PC-3 (cell line): ENCODE measurements around the gene NSF.
"Not testable (repeated sequence)": the region's sequence is repeated elsewhere in the genome, so short reads cannot be mapped to it uniquely, and the experiment has no call there.

ENCODE experiments used
- CTCF ChIP-seq: fragments of 300-600 bp; sonication (generic); conservative IDR thresholded peaks from 2 replicates; pipeline ENCODE4 v1.5.1; 2017; ENCODE audit warnings: antibody characterized with exemption, low read depth, mild to moderate bottlenecking, low read length
- EZH2 ChIP-seq: fragments of 300-600 bp; sonication (generic); IDR thresholded peaks from one replicate; pipeline ENCODE4 v1.6.1; 2017; ENCODE audit warnings: antibody characterized with exemption, mild to moderate bottlenecking, low read length; ENCODE audit not compliant: unreplicated experiment
- EZH2phosphoT487 ChIP-seq: fragments of 300-600 bp; sonication (generic); IDR thresholded peaks from 2 replicates; pipeline ENCODE4 v1.6.1; 2018; ENCODE audit warnings: mild to moderate bottlenecking, antibody characterized with exemption, low read length, borderline replicate concordance

GRCh38 chr17:46692196-46692595 lies 101.7 kb downstream of the NSF start:
- TF ChIP-seq EZH2, CTCF, EZH2phosphoT487: not testable (repeated sequence)
